HepG2 (cell line): ENCODE results near the gene EMILIN3. TPM values are rescaled to one million over a fixed set of nuclear protein-coding genes. Genes with fewer than 3 reads are reported as not detected.

Experiments
- BORCS8-MEF2B ChIP-seq: sonication (generic); formaldehyde crosslinking; IDR thresholded peaks from 2 replicates; pipeline ENCODE4 v1.8.0; 2022; ENCODE audit warnings: mild to moderate bottlenecking, missing genetic modification reagents
- IRF1 ChIP-seq: sonication (generic); formaldehyde crosslinking; IDR thresholded peaks from 2 replicates; pipeline ENCODE4 v1.4.0; 2020; ENCODE audit warnings: low read depth, mild to moderate bottlenecking, missing genetic modification reagents
- TFE3 ChIP-seq: IDR thresholded peaks from 2 replicates; pipeline ENCODE4 v1.6.1; 2016
- ZHX1 ChIP-seq: sonication (generic); formaldehyde crosslinking; IDR thresholded peaks from 2 replicates; pipeline ENCODE4 v1.8.1; 2022; ENCODE audit warnings: low read depth, mild to moderate bottlenecking, missing genetic modification reagents
- ZNF18 ChIP-seq: sonication (generic); formaldehyde crosslinking; IDR thresholded peaks from 2 replicates; pipeline ENCODE4 v1.8.0; 2022; ENCODE audit warnings: mild to moderate bottlenecking, missing genetic modification reagents; ENCODE audit not compliant: insufficient replicate concordance
- ZNF276 ChIP-seq: sonication (generic); formaldehyde crosslinking; IDR thresholded peaks from 2 replicates; pipeline ENCODE4 v1.4.0; 2020; ENCODE audit warnings: mild to moderate bottlenecking, low read depth, missing genetic modification reagents
- ZNF597 ChIP-seq: sonication (generic); formaldehyde crosslinking; IDR thresholded peaks from 2 replicates; pipeline ENCODE4 v1.5.0; 2020; ENCODE audit warnings: missing genetic modification reagents
- ZNF646 ChIP-seq: sonication (generic); formaldehyde crosslinking; IDR thresholded peaks from 2 replicates; pipeline ENCODE4 v1.9.0; 2021; ENCODE audit warnings: mild to moderate bottlenecking, missing genetic modification reagents
- ZNF766 ChIP-seq: sonication (generic); formaldehyde crosslinking; IDR thresholded peaks from 2 replicates; pipeline ENCODE4 v1.5.0; 2020; ENCODE audit warnings: missing genetic modification reagents, borderline replicate concordance
- ZNF850 ChIP-seq: sonication (generic); formaldehyde crosslinking; conservative IDR thresholded peaks from 2 replicates; pipeline ENCODE4 v1.9.0; 2021; ENCODE audit warnings: mild to moderate bottlenecking, missing genetic modification reagents
- polyA plus RNA-seq, 8 experiments: library from polyadenylated mRNA; depleted of rRNA in 3 of 8; stranded (reverse) in 7 of 8; unstranded in 1 of 8; fragments of >200 nt; fragmentation: Illumina TruSeq in 4 of 8; extraction: Trizol in 4 of 8; gene quantifications; 2 replicates each; pipeline versions ENCODE4 v1.2.1 to v1.2.3, GENCODE V29; 2011 to 2016; ENCODE audit warnings: low read depth in 4 of 8, missing spikeins in 1 of 8, mixed read lengths in 1 of 8; ENCODE audit not compliant: insufficient read depth in 1 of 8
- total RNA-seq, 5 experiments: library from RNA; depleted of rRNA; stranded (reverse); fragments of >200 nt; fragmentation: Illumina TruSeq; extraction: Trizol; gene quantifications; 2 replicates each; pipeline ENCODE4 v1.2.3, GENCODE V29; 2016; ENCODE audit warnings: low read depth in 1 of 5

EMILIN3 gene
- total and polyA plus RNA-seq, 2 of the 13 experiments (the other 11 are each of a cell fraction or from before 2014, with no cell fraction given), result 0.25 to 0.29 TPM

- TF ChIP-seq IRF1 (peak; percentile 39; the same call in 1 of the 2 replicates), BORCS8-MEF2B (CRISPR knock-in tag) (no peak), ZHX1 (CRISPR knock-in tag) (no peak), ZNF597 (no peak), ZNF646 (CRISPR knock-in tag) (0 out of 2 replicates have a peak, but pooled peaks have one; percentile 40), ZNF766 (CRISPR knock-in tag) (no peak; the same call in 1 of the 2 replicates), TFE3 (CRISPR knock-in tag) (peak; percentile 16; the same call in 1 of the 2 replicates), ZNF18 (CRISPR knock-in tag) (peak; percentile 84), ZNF850 (CRISPR knock-in tag) (peak; percentile 90; the same call in 1 of the 2 replicates), ZNF276 (CRISPR knock-in tag) (no peak)
Measured at GRCh38 chr20:41340327-41341055, 26.1 kb downstream of the EMILIN3 start, which contains the start of gene LPIN3 (continued).
